Skeletal muscle cell (primary cell): ENCODE measurements around the gene ZBTB21.
"Not testable (repeated sequence)": the region's sequence is repeated elsewhere in the genome, so short reads cannot be mapped to it uniquely, and the experiment has no call there.

Experiments used
- DNase-seq: peaks from one replicate; pipeline ENCODE4 v3.0.0-alpha.2; 2010; ENCODE audit warnings: low read depth
- H3K4me3 ChIP-seq: 2 replicates; pipeline ENCODE4 v1.5.1; 2011; ENCODE audit warnings: low read depth, mild to moderate bottlenecking, control low read depth, low read length, moderate library complexity

Gene ZBTB21

GRCh38 chr21:41960386-41960785 lies 49.8 kb downstream of the ZBTB21 start:
- H3K4me3 ChIP-seq = no peak overlapping the region
- no peak for DNase-seq

- not testable (repeated sequence) for H3K4me3 ChIP-seq
Measured at GRCh38 chr21:41959697-41960096, 50.5 kb downstream of the ZBTB21 start.

GRCh38 chr21:41958886-41959563 lies 51.1 kb downstream of the ZBTB21 start:
- no peak overlapping the region for H3K4me3 ChIP-seq
- DNase-seq = no peak

More at GRCh38 chr21:41959697-41960096, 50.5 kb downstream of the ZBTB21 start:
- not testable (repeated sequence) for DNase-seq

GRCh38 chr21:41957991-41958766 lies 52.0 kb downstream of the ZBTB21 start:
- DNase-seq = peak; percentile 91
- H3K4me3 ChIP-seq = no peak overlapping the region

GRCh38 chr21:41956926-41957729 lies 53.0 kb downstream of the ZBTB21 start:
- peak; percentile 78 for DNase-seq
- no peak overlapping the region for H3K4me3 ChIP-seq

GRCh38 chr21:41955516-41955915 lies 54.6 kb downstream of the ZBTB21 start:
- no peak for DNase-seq
- H3K4me3 ChIP-seq = no peak overlapping the region

GRCh38 chr21:41954654-41955499 lies 55.3 kb downstream of the ZBTB21 start:
- H3K4me3 ChIP-seq = no peak overlapping the region
- no peak for DNase-seq

DNA sequence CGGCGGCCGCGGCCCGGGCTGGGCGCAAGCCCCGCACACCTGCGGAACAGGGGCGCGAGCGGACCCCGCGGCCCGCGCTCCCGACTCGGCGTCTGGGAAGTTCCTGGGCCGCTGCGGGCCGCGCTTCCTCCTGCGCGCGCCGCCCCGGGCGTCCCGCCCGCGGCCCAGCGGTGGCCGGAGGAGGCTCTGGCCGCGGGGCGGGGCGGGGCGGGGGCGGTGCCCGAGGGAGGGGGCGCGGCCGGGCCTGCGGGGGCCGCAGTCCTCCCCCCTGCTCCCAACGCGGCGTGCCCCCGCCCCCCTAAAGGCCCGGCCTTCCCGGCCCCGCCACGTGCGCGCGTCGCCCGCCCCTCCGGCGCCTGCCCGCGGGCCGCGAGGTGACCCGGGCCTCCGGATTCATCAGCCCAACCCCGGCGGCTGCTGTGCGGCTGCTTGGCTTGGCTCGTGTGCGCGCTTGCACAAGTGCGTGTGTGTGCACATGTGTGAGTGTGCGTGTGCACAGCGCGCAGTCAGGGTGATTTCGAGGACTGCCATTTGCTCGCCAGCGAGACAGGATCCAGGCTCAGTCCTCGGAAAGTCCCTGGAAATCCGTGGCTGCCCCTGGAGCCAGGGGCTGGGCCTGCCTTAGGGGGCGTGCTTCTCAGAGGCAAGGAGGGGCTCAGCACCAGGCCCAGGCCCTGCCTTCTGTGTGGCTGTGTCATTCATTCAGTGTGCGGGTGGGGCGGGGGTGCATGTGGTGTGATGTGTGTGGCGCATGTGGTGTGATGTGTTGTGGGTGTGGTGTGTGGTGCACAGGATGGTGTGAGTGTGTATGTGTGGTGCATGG lies 56.1 kb downstream of the ZBTB21 start, which contains the start of gene C2CD2:
TSS of gene C2CD2 (minus strand) at position 188 of the 823 bp plus-strand sequence. CDS start 370 bp downstream, outside the sequence.
- H3K4me3 ChIP-seq = peak within 1 kb of the TSS; percentile 70
- peak; percentile 34 for DNase-seq

- peak overlapping the region; percentile 70 for H3K4me3 ChIP-seq
- no peak for DNase-seq
Measured at GRCh38 chr21:41953249-41953830, 56.8 kb downstream of the ZBTB21 start.

GRCh38 chr21:41952568-41953248 lies 57.5 kb downstream of the ZBTB21 start:
- no peak for DNase-seq
- H3K4me3 ChIP-seq = peak overlapping the region; percentile 70

- DNase-seq = no peak
- H3K4me3 ChIP-seq = peak overlapping the region; percentile 70
Measured at GRCh38 chr21:41951876-41952567, 58.1 kb downstream of the ZBTB21 start.

- DNase-seq = no peak
Measured at GRCh38 chr21:41950941-41951351, 59.2 kb downstream of the ZBTB21 start.

DNA sequence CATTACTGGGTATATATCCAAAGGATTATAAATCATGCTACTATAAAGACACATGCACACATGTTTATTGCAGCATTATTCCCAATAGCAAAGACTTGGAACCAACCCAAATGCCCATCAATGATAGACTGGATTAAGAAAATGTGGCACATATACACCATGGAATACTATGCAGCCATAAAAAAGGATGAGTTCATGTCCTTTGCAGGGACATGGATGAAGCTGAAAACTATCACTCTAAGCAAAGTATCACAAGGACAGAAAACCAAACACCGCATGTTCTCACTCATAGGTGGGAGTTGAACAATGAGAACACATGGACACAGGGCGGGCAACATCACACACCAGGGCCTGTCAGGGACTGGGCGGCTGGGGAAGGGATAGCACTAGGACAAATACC lies 60.5 kb downstream of the ZBTB21 start:
- not testable (repeated sequence) for H3K4me3 ChIP-seq, DNase-seq

More at GRCh38 chr21:41950941-41951351, 59.2 kb downstream of the ZBTB21 start:
- H3K4me3 ChIP-seq = no peak overlapping the region

- DNase-seq = no peak
- H3K4me3 ChIP-seq = no peak overlapping the region
Measured at GRCh38 chr21:41948901-41949300, 61.3 kb downstream of the ZBTB21 start.

DNA sequence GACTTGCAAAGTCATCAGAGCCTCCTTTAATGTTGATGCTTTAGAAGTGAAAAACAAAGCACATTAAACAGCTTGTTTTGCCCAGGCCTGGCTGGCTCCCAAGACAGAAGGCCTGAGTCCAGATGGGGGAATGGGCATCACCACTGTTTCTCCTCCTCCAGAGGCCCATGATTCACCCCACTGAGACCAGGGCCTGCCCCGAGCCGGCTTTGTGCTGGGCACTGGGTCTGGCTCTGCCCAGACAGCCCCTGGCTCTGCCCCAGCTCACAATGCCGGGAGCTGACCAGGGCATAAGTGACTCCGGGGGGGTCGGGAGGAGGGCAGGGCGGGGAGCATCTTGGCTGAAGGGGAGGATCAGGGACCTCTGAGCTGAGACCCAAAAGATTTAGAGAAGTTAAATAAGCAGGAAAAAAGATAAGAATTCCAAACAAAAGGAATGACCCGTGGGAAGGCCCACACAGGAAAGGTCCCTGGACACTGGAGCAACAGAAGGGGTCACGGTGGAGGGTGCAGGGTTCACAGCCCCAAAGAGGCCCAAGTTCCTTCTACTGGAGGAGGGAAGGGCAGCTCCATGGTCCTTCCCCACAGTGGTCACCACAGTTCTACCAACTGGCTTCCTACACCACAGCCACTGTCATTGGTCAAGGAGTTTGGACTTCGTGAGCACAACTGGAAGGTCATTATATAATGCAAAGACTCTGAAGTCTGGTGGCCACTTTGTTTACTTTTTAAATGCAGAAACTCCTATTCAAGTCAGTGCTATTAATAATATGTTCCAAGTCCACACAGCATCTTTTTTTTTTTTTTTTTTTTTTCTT lies 61.9 kb downstream of the ZBTB21 start:
- peak; percentile 22 for DNase-seq
- no peak overlapping the region for H3K4me3 ChIP-seq

DNA sequence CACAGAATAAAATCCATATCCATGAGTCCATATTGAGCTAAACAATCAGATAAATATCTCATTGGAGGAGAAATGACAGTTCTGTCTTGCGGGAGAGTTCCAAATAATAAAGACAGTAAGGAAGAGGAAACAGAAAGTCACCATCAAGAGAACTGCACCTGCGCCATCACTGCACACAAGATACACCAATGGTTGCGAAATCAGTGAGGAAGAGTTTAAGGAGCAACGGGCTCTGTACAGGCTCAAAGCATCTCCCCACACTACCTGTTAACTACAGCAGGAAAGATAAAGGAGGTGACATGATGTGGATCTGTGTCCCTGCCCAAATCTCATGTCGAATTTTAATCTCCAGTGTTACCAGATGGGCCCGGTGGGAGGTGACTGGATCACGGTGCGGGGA lies 64.2 kb downstream of the ZBTB21 start:
- H3K4me3 ChIP-seq = no peak overlapping the region
- no peak for DNase-seq
